Measurements from ENCODE around the gene CEP55.

Gene CEP55

GRCh38 chr10:93478873-93479272 is 17.5 kb upstream of the CEP55 start:
- TF ChIP-seq GATA1 (IDR thresholded peaks at IDR 0.05; ENCODE audit: low read depth, low read length) (no peak), POLR2A (IDR thresholded peaks at IDR 0.05; ENCODE audit: low read length) (no peak)
- DNase-seq = no peak

DNA sequence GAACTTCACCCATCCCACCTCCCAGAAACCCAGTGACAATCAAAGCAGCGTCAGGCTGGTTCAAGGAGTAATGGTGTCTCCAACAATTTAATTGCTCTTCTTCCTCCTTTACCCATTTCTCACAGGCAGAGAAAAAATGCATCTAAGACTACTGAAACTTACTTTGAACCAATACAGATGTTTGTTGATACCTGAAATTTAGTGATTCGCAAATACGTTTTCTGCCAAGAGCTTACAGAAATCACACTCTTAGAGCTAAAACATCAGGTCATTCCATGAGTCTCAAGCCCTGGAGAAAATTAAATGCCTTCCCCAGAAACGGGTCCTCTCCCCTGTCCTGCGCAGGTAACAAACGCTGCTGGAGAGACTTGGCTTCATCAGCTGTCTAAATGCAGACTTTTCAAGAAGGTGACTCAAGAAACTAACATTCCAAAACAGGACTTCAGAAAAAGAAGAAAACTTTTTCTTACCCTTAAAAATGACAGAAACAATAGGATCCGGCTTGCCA is 14.7 kb upstream of the CEP55 start:
- TF ChIP-seq GATA1 (IDR thresholded peaks at IDR 0.05; ENCODE audit: low read depth, low read length) (no peak), POLR2A (IDR thresholded peaks at IDR 0.05; ENCODE audit: low read length) (no peak)
- DNase-seq = no peak

DNA sequence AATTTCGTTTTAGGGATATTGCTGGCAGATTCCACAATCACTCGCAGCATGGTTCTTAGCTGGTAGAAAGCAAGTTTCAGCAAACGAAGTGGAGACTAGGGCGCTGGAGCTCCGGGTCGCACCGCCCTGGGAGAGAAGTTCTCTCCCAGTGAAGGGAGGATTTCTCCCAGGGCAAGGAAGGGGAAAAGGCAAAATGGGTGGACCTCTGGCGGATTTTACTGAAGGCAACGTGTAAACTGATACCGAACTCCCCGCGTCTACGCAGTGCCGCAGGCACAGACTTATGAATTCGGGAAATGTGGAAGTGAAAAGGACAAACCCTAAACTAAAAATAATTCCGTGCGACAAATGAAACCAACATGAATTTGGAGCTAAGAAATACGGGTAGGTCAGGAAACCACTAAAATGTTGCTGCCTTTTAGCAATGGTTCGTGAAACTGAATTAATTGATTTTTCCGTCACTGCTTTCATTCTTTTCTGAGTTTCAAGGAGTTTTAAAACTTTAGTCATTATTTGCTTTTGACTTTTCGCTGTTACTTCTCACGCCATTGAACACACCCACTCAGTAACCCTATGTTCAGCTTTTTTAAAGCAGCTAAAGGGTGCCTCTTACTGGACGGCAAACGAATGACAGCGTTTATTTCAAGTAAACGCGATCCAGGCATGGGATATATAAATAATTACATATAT is 14.1 kb upstream of the CEP55 start, which contains the start of gene MYOF:
TSS of gene MYOF (minus strand) at position 190 of the 690 bp plus-strand sequence. CDS start at position 50, 140 bp downstream.
- DNase-seq = peak; percentile 58 to 68
- TF ChIP-seq POLR2A (IDR thresholded peaks at IDR 0.05; ENCODE audit: low read length) (no peak), GATA1 (IDR thresholded peaks at IDR 0.05; ENCODE audit: low read depth, low read length) (no peak)

DNA sequence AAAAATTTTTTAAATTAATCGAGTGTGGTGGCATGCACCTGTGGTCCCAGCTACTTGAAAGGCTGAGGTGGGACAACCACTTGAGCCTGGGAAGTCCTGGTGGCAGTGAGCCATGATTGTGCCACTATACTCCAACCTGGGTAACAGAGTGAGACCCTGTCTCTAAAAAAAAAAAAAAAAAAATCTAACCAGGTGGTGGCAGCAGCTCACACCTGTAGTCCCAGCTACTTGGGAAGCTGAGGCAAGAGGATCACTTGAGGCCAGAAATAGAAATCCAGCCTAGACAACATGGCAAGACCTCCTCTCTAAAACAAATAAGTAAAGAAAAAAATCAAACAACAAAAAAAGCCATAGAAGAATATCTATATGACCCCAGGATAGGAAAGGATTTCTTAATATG is 10.7 kb upstream of the CEP55 start:
- no peak for DNase-seq
- TF ChIP-seq GATA1 (IDR thresholded peaks at IDR 0.05; ENCODE audit: low read depth, low read length) = no peak
- TF ChIP-seq POLR2A (IDR thresholded peaks at IDR 0.05; ENCODE audit: low read length) = no peak

DNA sequence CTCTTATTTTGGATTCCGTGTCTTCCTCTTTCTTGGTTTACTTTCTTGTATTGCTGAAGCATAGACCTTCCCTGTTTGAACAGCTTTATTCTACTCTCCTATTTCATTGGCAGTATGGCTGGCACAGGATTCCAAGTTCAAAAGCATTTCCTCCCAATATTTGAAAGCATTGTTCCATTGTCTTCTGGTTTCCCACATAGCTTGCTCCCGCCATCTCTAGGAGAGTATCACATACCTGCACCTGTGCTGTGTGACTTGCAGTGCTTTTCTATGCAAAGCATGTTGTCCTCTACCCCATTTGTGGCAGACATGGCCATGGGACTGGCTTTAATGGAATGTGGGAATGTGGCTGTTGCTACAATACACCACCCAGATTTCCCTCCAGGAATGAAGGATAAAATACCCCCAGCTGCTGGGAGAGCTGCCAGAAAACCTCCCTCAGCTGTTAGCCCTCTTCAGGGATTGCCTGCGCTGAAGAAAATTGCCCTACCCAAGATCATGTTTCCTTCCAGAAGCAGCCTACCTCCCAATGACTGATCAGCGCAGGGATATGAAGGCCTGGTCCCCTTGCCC is 7.4 kb upstream of the CEP55 start:
- no peak for DNase-seq

GRCh38 chr10:93491602-93492121 is 4.8 kb upstream of the CEP55 start:
- no peak for TF ChIP-seq POLR2A (IDR thresholded peaks at IDR 0.05; ENCODE audit: low read length)
- no peak for DNase-seq

More for the DNA sequence above, 7.4 kb upstream of the CEP55 start:
- TF ChIP-seq GATA1 (IDR thresholded peaks at IDR 0.05; ENCODE audit: low read depth, low read length) = no peak
- TF ChIP-seq POLR2A (IDR thresholded peaks at IDR 0.05; ENCODE audit: low read length) = no peak

GRCh38 chr10:93493162-93493561 is 3.2 kb upstream of the CEP55 start:
- no peak for DNase-seq
- no peak for TF ChIP-seq GATA1 (IDR thresholded peaks at IDR 0.05; ENCODE audit: low read depth, low read length)
- TF ChIP-seq POLR2A (IDR thresholded peaks at IDR 0.05; ENCODE audit: low read length) = no peak

DNA sequence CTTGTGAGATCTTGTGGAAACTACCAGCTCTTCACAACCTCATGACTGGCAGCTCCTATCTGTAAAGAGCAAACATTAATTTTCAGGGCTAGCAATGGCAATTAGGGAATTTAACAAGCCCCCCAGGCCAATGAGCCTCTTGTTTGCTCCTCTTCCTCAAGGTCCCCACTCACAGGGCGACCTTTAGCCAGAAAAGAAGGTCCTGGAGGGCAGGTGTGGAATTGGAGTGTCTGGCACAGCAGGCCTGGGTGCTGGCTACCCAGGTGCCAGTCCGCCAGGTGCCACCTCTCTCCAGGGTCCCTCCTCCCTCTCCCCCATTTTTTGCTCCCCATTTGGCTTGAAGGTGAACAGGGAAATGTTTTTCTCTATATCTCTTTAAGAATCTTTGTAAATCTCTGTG is 1.9 kb upstream of the CEP55 start:
- TF ChIP-seq POLR2A (IDR thresholded peaks at IDR 0.05; ENCODE audit: low read length) (no peak), GATA1 (IDR thresholded peaks at IDR 0.05; ENCODE audit: low read depth, low read length) (no peak)
- DNase-seq = no peak

DNA sequence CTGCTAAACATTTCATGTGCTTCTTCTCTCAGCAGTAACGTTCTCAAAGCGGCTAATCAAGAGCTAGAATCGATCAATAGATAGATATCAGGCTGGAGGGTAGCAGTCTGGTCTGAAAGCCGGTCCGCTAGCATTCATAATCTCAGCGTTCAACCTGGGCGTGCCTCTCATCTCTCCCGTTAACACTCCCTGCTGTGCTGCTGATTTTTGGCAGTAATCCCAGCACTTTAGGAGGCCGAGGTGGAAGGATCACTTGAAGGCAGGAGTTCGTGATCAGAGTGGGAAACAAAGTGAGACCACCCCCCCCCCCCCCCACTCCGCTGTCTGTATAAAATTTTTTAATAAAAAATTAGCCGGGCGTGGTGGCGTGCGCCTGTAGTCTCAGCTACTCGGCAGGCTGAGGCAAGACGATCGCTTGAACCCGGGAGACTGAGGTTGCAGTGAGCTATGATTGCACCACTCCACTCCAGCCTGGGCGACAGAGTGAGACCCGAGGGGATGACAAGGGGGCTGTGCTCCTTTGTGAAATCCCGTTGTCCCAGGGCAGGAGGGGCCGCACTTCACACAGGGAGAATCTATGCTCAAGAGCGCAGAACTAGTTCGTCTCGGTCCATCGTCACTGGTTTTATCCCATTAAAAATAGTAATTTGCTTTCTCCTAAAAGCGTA is 624 bp upstream of the CEP55 start:
- peak; percentile 34 to 49 for DNase-seq
- TF ChIP-seq GATA1 (IDR thresholded peaks at IDR 0.05; ENCODE audit: low read depth, low read length) = no peak
- TF ChIP-seq POLR2A (IDR thresholded peaks at IDR 0.05; ENCODE audit: low read length) = no peak

DNA sequence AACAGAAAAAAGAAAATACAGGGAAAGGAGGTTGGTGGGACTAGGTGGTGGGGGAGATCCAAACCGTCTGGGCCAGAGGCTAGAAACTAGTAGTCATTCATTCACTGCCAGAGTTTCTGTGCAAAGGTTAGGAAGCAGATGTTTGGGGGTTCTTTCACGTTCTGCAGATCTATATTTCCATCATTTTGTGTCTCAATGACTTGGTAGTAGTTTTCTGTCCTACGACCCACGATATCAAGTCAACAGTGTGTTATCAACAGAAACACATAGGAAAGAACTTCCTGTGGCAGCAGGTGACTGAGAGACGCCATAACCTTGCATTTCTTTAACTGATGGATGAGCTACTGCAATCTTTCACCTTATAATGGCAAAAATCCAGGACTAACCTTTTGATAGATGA is 1.8 kb downstream of the CEP55 start:
- no peak for DNase-seq
- TF ChIP-seq POLR2A (IDR thresholded peaks at IDR 0.05; ENCODE audit: low read length) = no peak
- no peak for TF ChIP-seq GATA1 (IDR thresholded peaks at IDR 0.05; ENCODE audit: low read depth, low read length)

DNA sequence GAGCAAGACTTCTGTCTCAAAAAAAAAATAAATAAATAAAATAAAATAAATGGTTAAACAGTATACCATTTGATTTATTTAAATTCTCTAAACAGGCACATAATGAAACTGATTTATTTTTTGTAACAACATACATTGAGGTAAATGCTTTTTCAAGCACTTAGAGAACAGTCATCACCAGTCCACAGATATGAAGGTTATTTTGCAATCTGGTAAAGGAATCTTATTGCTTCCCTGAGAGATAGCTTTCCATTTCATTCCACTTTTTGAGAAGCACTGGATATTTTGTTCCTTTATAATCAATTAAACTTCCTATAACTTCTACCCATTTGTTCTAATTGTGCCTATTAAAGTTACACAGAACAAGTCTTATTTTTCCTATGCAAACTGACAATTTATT is 5.2 kb downstream of the CEP55 start:
- no peak for TF ChIP-seq POLR2A (IDR thresholded peaks at IDR 0.05; ENCODE audit: low read length)
- no peak for TF ChIP-seq GATA1 (IDR thresholded peaks at IDR 0.05; ENCODE audit: low read depth, low read length)

DNA sequence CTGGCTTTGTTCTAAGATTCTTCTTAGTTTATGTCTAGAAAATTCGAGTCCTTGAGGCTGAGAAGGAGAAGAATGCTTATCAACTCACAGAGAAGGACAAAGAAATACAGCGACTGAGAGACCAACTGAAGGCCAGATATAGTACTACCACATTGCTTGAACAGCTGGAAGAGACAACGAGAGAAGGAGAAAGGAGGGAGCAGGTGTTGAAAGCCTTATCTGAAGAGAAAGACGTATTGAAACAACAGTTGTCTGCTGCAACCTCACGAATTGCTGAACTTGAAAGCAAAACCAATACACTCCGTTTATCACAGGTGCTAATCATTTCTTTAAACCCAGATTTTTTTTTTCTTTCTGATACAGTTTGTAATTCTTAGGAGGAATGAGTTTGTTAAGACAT is 6.7 kb downstream of the CEP55 start:
- no peak for DNase-seq
- TF ChIP-seq POLR2A (IDR thresholded peaks at IDR 0.05; ENCODE audit: low read length) (no peak), GATA1 (IDR thresholded peaks at IDR 0.05; ENCODE audit: low read depth, low read length) (no peak)

More for the DNA sequence above, 5.2 kb downstream of the CEP55 start:
- no peak for DNase-seq

DNA sequence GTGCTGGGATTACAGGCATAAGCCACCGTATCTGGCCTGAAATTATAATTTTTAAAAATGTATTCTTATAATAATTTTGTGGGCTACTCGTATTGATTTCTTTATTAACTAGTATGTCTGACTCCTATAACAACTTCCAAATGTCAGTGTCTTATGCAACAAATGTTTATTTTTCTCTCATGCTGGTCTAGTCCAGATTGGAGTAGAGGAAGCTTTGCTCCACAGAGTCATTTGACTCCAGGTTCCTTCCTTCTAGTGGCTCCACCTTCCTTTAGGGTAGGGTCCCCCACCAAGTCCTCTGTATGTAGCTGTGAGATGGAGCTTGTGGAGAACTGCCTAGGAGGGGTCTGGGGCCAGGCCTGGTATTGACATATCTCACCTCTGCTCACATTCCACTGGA is 8.7 kb downstream of the CEP55 start:
- DNase-seq = no peak
- no peak for TF ChIP-seq GATA1 (IDR thresholded peaks at IDR 0.05; ENCODE audit: low read depth, low read length)
- TF ChIP-seq POLR2A (IDR thresholded peaks at IDR 0.05; ENCODE audit: low read length) = no peak

DNA sequence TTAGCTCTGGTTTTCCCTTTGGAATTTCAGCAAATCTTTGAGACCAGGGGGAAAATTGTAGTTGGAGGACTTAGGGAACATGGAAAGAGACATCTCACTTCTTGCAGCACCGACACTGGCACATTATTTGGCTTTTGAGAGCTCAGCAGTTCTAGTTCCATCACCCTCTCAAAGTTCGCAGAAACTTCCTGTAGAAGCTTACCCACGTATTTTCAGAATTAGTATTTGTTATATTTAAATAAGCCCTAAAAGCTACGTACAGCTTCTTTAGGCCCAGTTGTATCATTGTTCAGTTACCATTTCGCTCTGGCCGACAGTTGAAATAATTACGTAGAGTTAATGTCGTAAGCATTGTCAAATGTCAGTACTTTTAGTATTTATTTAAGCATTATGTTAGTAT is 13.4 kb downstream of the CEP55 start:
- DNase-seq = no peak

More for the DNA sequence above, 13.4 kb downstream of the CEP55 start:
- TF ChIP-seq GATA1 (IDR thresholded peaks at IDR 0.05; ENCODE audit: low read depth, low read length) (no peak), POLR2A (IDR thresholded peaks at IDR 0.05; ENCODE audit: low read length) (no peak)

Measured in erythroblast (primary cell).